Erythroblast (primary cell): ENCODE results near the gene IGSF8.

ENCODE experiments used
- DNase-seq, 2 experiments: peaks; one replicate each; lab custom pipeline; 2025; lab: John Stamatoyannopoulos, UW
- GATA1 ChIP-seq: IDR thresholded peaks from 2 replicates; pipeline ENCODE4 v1.6.1; 2011; ENCODE audit warnings: low read depth, mild to moderate bottlenecking, control low read depth, low read length, moderate library complexity
- POLR2A ChIP-seq: IDR thresholded peaks from 2 replicates; pipeline ENCODE4 v1.6.1; 2011; ENCODE audit warnings: mild to moderate bottlenecking, low read length

IGSF8 gene, protein sequence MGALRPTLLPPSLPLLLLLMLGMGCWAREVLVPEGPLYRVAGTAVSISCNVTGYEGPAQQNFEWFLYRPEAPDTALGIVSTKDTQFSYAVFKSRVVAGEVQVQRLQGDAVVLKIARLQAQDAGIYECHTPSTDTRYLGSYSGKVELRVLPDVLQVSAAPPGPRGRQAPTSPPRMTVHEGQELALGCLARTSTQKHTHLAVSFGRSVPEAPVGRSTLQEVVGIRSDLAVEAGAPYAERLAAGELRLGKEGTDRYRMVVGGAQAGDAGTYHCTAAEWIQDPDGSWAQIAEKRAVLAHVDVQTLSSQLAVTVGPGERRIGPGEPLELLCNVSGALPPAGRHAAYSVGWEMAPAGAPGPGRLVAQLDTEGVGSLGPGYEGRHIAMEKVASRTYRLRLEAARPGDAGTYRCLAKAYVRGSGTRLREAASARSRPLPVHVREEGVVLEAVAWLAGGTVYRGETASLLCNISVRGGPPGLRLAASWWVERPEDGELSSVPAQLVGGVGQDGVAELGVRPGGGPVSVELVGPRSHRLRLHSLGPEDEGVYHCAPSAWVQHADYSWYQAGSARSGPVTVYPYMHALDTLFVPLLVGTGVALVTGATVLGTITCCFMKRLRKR

DNA sequence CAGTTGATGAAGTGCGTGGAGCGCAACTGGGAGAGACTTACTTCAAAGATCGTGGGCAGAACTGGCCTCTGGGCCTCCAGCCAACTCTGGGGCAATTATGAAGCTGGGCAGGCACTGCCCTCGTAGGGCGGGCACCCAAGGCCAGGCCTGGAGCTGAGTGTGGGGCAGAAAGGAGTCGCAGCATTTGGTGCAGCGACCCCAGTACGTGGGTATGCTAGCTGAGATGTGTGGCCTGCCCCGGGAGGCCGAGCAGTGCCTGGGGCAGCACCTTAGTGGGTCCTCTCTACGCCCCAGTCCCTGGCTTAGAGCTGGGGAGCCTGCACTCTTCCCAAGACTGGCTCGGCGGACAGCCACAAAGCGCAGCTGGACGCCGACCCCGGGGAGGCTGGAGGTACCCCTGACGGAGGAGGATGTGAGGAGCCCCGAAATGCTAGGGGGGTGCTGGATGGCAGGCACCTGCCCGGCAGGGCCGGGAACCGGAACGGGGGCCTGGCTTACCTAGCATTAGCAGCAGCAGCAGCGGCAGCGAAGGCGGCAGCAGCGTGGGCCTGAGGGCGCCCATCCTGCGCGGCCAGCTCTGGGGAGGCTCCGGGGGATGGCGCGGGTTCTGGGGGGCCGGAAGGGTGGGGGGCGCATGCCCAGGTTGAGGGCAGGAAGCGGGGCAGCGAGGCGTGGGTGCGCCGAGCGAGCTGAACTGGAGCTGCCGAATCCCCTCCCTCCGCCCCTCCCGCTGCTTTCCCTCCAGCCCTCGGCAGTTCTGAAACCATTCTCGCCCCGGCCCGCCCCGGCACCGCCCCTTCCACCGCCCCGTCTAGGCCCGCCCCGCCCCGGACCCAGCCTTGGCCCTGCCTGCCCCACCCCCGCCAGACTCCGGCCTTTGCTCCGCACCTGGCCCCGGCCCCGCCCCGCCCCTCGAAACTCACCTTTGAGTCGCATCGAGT, at the start of gene IGSF8:
Gene IGSF8, minus strand, starts transcription at position 709 of the 941 bp plus-strand sequence. Its CDS starts 147 bp downstream, at position 562.
- DNase-seq: peak; percentile 84 to 86
- TF ChIP-seq POLR2A (no peak), GATA1 (no peak)

- no peak for DNase-seq
- TF ChIP-seq POLR2A (no peak), GATA1 (no peak)
Measured at GRCh38 chr1:160148121-160148520, 49.7 kb upstream of the IGSF8 start.

- TF ChIP-seq POLR2A (no peak), GATA1 (no peak)
- DNase-seq: no peak
Measured at GRCh38 chr1:160146107-160146506, 47.7 kb upstream of the IGSF8 start.

DNA sequence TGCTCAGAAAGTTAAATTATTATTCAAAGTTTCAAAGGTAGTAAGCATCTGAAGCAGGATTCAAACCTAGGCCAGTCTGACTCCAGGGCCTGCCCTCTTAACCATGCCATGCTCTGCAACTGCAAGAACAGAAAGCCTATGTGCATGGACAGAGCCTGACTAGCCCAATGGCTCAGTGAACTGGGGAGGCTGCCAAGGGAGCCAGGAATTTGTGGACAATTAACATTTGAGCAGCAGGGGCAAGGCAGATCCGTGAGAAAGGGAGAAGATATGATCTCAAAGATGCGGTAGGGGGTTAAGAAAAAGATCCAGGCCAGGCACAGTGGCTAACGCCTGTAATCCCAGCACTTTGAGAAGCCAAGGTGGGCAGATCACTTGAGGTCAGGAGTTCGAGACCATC, 46.5 kb upstream of the IGSF8 start:
- no peak for TF ChIP-seq GATA1
- no peak for TF ChIP-seq POLR2A
- no peak for DNase-seq

DNA sequence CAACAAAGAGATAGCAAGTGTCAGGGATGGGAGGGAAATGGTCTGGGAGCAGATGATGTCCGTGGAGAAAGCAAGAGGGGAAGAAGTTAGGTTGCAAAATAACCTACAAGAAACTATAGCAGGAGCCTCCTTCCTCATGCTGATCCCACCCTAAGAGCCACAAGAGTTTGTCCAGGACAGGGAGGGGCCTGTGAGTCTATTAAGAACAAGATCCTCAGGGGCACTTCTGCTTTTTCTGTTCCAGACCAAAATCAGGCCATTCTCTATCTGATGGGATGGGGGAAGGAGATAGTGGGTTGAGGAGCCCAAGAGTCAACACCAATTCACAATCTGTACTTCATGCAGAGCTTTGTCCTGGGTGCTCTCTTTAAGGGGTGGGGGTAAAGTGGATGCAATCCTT, 45.3 kb upstream of the IGSF8 start:
- TF ChIP-seq GATA1 (no peak), POLR2A (no peak)

DNA sequence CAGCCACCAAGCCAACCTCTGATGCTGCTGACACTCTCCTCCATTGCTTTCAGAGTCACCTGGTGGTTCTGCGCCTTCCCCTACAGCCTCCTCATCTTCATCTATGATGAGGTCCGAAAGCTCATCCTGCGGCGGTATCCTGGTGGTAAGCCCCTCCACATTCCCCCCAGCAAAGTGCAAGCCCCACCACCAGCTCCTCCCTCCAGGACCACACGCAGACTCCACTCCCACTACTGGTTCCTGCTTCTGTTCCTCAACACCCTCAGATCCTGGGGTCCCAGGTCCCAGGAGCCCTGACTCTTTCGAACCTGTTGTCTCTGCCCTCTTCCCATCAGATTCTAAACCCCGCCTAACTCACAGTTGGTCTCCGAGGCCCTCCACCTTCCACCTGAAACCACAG, 41.4 kb upstream of the IGSF8 start:
- DNase-seq: no peak
- TF ChIP-seq GATA1 (no peak), POLR2A (no peak)

More for the DNA sequence above, 45.3 kb upstream of the IGSF8 start:
- no peak for DNase-seq

- no peak for DNase-seq
- TF ChIP-seq GATA1: no peak
- no peak for TF ChIP-seq POLR2A
Measured at GRCh38 chr1:160137216-160137862, 38.9 kb upstream of the IGSF8 start.

- TF ChIP-seq GATA1 (no peak), POLR2A (no peak)
- no peak for DNase-seq
Measured at GRCh38 chr1:160136926-160137200, 38.4 kb upstream of the IGSF8 start.

- TF ChIP-seq GATA1 (no peak), POLR2A (no peak)
- DNase-seq: no peak
Measured at GRCh38 chr1:160136121-160136925, 37.9 kb upstream of the IGSF8 start.

DNA sequence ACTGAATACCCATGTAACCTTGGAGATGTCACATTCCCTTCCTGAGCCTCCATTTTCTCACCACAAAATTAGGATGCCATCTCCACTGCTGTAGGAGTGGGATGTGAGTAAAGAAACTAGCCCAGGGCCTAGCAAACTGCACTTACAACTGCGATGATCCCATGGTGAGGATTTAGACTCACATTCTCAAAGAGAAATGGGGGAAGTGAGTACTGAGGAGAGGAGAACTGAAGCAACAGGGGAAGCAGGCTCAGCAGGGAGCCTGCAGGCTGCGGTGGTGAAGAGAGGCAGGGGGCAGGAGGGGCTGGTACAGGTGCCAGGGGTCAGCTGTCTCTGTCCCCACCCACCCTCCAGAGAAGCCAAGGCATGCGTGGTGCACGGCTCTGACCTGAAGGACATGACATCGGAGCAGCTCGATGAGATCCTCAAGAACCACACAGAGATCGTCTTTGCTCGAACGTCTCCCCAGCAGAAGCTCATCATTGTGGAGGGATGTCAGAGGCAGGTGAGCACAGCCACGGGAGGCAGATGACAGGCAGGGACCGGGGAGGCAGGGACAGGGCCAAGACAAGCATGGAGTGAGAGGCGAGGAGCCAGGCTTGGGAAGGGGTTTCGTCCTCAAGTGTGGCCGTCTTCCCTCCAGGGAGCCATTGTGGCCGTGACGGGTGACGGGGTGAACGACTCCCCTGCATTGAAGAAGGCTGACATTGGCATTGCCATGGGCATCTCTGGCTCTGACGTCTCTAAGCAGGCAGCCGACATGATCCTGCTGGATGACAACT, 36.6 kb upstream of the IGSF8 start:
- no peak for DNase-seq
- TF ChIP-seq GATA1: no peak

- DNase-seq: no peak
- TF ChIP-seq POLR2A (no peak), GATA1 (no peak)
Measured at GRCh38 chr1:160133990-160134770, 35.8 kb upstream of the IGSF8 start.
